Measurements from ENCODE around the gene PHF1.
"Not testable (repeated sequence)": the region's sequence is repeated elsewhere in the genome, so short reads cannot be mapped to it uniquely, and the experiment has no call there.

PHF1 gene

GRCh38 chr6:33391922-33392594 lies 18.8 kb upstream of the PHF1 start:
- DNase-seq (ENCODE audit: low spot score) = no peak

GRCh38 chr6:33392595-33392948 lies 18.2 kb upstream of the PHF1 start:
- DNase-seq (ENCODE audit: low spot score) = no peak

- no peak for DNase-seq (ENCODE audit: low spot score)
These were observed 17.8 kb upstream of the PHF1 start for GRCh38 chr6:33392979-33393378.

- DNase-seq (ENCODE audit: low spot score) = no peak
These were observed 13.3 kb upstream of the PHF1 start for GRCh38 chr6:33397541-33397940.

- DNase-seq (ENCODE audit: low spot score) = not testable (repeated sequence)
These were observed 12.2 kb upstream of the PHF1 start for GRCh38 chr6:33398601-33399000.

- not testable (repeated sequence) for DNase-seq (ENCODE audit: low spot score)
These were observed 10.9 kb upstream of the PHF1 start for GRCh38 chr6:33399881-33400280.

GRCh38 chr6:33404884-33405283 lies 5.9 kb upstream of the PHF1 start:
- no peak for DNase-seq (ENCODE audit: low spot score)

GRCh38 chr6:33405386-33405940 lies 5.4 kb upstream of the PHF1 start:
- DNase-seq (ENCODE audit: low spot score) = no peak

GRCh38 chr6:33406126-33406525 lies 4.7 kb upstream of the PHF1 start:
- DNase-seq (ENCODE audit: low spot score) = no peak

- DNase-seq (ENCODE audit: low spot score) = no peak
These were observed 3.6 kb upstream of the PHF1 start for GRCh38 chr6:33407132-33407718.

GRCh38 chr6:33410050-33410710 lies 634 bp upstream of the PHF1 start:
- peak; percentile 97 for DNase-seq (ENCODE audit: low spot score)

GRCh38 chr6:33411632-33412005 lies 805 bp downstream of the PHF1 start:
- no peak for DNase-seq (ENCODE audit: low spot score)

- no peak for DNase-seq (ENCODE audit: low spot score)
These were observed 1.6 kb downstream of the PHF1 start for GRCh38 chr6:33412140-33413009.

GRCh38 chr6:33413241-33414120 lies 2.7 kb downstream of the PHF1 start:
- no peak for DNase-seq (ENCODE audit: low spot score)

- no peak for DNase-seq (ENCODE audit: low spot score)
These were observed 3.9 kb downstream of the PHF1 start for GRCh38 chr6:33414592-33415271.

GRCh38 chr6:33415831-33416230 lies 5.0 kb downstream of the PHF1 start:
- DNase-seq (ENCODE audit: low spot score) = no peak

- no peak for DNase-seq (ENCODE audit: low spot score)
These were observed 5.7 kb downstream of the PHF1 start for GRCh38 chr6:33416386-33417127.

GRCh38 chr6:33417128-33417902 lies 6.5 kb downstream of the PHF1 start:
- DNase-seq (ENCODE audit: low spot score) = no peak
